GM18951 (cell line): ENCODE data around the gene EEA1.

Experiments
- POLR2A ChIP-seq: IDR thresholded peaks from 4 replicates; pipeline ENCODE4 v1.6.1; 2011; ENCODE audit warnings: mild to moderate bottlenecking; ENCODE audit not compliant: insufficient read length, insufficient read depth; ENCODE audit errors: extremely low read depth
- in situ Hi-C: fragments of 300-500 bp; cut with MboI; formaldehyde crosslinking; loops from one replicate; pipeline ENCODE4 v1.12.0; 2022; ENCODE audit warnings: low sequenced_read_pairs, mixed read lengths, inconsistent platforms; ENCODE audit not compliant: unreplicated experiment

Gene EEA1

GRCh38 chr12:92897844-92898243 is 31.3 kb downstream of the EEA1 start:
- no peak for TF ChIP-seq POLR2A
- in situ Hi-C loops, result no loop called here

GRCh38 chr12:92890601-92891106 is 38.4 kb downstream of the EEA1 start:
- in situ Hi-C loops, result no loop called here
- TF ChIP-seq POLR2A, result no peak

GRCh38 chr12:92886131-92886530 is 43.0 kb downstream of the EEA1 start:
- TF ChIP-seq POLR2A, result no peak
- in situ Hi-C loops, result no loop called here

- TF ChIP-seq POLR2A, result no peak
- in situ Hi-C loops, result no loop called here
Observed at GRCh38 chr12:92879698-92880322, 49.3 kb downstream of the EEA1 start.

DNA sequence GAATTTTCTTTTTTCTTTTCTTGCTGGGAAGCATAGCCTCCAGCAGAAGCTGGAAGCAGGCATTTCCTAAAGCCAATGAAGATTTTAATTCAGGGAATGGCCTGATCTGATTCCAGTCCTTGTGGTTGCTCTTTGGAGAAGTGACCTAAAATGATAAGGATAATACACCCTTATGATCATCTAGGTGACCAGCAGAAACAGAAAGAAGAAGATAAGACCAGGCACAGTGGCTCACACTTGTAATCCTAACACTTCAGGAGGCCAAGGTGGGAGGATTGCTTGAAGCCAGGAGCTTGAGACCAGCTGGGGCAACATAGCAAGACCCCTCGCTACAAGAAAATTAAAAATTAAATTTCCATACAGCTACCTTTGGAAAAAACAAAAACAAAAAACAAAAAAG is 51.2 kb downstream of the EEA1 start:
- no peak for TF ChIP-seq POLR2A
- in situ Hi-C loops, result no loop called here

GRCh38 chr12:92876496-92876895 is 52.6 kb downstream of the EEA1 start:
- no peak for TF ChIP-seq POLR2A
- in situ Hi-C loops, result no loop called here

GRCh38 chr12:92871116-92871515 is 58.0 kb downstream of the EEA1 start:
- in situ Hi-C loops, result no loop called here
- no peak for TF ChIP-seq POLR2A

- TF ChIP-seq POLR2A, result no peak
- in situ Hi-C loops, result no loop called here
Observed at GRCh38 chr12:92866418-92866817, 62.7 kb downstream of the EEA1 start.

- in situ Hi-C loops, result no loop called here
- no peak for TF ChIP-seq POLR2A
Observed at GRCh38 chr12:92863251-92863650, 65.8 kb downstream of the EEA1 start.

DNA sequence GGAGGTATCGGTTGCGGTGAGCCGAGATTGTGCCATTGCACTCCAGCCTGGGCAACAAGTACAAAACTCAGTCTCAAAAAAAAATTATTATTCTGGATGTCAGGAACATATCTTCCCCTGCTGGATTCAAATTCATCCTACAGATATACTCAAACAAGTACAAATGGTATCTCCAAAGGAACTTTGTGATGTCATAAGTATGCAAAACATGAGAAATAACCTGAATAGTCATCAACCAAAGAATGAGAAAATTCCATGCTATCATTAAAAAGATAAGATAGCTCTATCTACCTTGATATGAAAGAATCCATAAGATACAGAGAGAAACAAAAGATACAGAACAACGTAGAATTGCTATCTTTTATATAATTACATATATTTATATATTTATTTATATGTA is 67.7 kb downstream of the EEA1 start:
- in situ Hi-C loops, result no loop called here
- TF ChIP-seq POLR2A, result no peak

- no peak for TF ChIP-seq POLR2A
- in situ Hi-C loops, result no loop called here
Observed at GRCh38 chr12:92860521-92860920, 68.6 kb downstream of the EEA1 start.

DNA sequence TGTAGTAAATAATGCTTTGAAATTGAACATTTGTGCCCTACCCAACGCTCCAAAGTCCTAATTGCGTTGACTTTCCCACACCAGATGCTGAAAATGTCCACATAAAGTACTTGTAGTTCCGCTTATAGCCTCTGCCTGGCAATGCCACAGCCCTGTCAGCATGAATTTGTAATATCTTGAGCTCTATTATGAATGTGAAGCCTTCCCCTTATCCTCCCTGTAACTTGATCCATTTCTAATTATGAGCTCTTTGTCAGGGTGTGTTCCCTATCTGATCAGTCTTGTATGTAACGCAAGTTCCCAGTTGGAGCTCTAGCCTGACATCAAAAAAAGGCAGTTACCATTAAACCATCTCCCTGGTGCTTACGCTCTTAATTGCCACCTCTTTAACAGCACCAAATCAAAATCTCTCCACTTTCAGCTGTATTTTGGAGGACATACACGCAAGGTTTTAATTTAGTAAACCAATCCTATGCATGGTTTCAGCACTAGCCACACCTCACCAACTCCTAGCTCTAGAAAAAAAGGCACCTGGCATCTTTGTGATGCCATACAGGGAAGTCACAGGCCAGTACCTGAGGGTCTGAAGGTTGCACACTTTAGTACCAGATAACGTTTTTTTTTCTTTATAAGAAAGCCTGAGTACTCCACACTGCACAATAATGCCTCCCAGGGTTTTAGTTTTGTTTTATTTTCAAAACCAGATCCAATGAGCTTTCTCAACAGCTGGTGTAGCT is 69.3 kb downstream of the EEA1 start:
- no peak for TF ChIP-seq POLR2A
- in situ Hi-C loops, result no loop called here

GRCh38 chr12:92857818-92858217 is 71.3 kb downstream of the EEA1 start:
- TF ChIP-seq POLR2A, result no peak
- in situ Hi-C loops, result no loop called here

- in situ Hi-C loops, result no loop called here
- no peak for TF ChIP-seq POLR2A
Observed at GRCh38 chr12:92854344-92854743, 74.8 kb downstream of the EEA1 start.
